Neural cell (in vitro differentiated cells): Measurements from ENCODE around the gene P2RX2. TPM values are rescaled to one million over a fixed set of nuclear protein-coding genes. Genes with fewer than 3 reads are reported as not detected.

Experiments
- H2AFZ ChIP-seq: fragments of 200-600, 300-800 bp; sonication (generic), shearing (Covaris generic); 2 replicates; pipeline ENCODE4 v1.6.0; 2014; ENCODE audit warnings: low read depth, mild to moderate bottlenecking, antibody characterized with exemption, low read length, moderate library complexity
- H3F3A ChIP-seq: fragments of 200-600 bp; shearing (Covaris generic); 2 replicates; pipeline ENCODE4 v1.6.1; 2016; ENCODE audit warnings: mild to moderate bottlenecking, moderate library complexity, mixed read lengths, antibody characterized with exemption, low read length; ENCODE audit not compliant: insufficient read depth, poor library complexity, severe bottlenecking
- H3K27ac ChIP-seq: fragments of 200-600, 300-800 bp; sonication (generic), shearing (Covaris generic); 2 replicates; pipeline ENCODE4 v1.5.1; 2014; ENCODE audit warnings: mild to moderate bottlenecking, low read length, moderate library complexity
- H3K27me3 ChIP-seq: fragments of 300-800, 200-600 bp; sonication (generic), shearing (Covaris generic); 2 replicates; pipeline ENCODE4 v1.6.0; 2014; ENCODE audit warnings: mild to moderate bottlenecking, low read depth, low read length, moderate library complexity; ENCODE audit not compliant: insufficient read depth
- H3K36me3 ChIP-seq: fragments of 300-800, 200-600 bp; sonication (generic), shearing (Covaris generic); 2 replicates; pipeline ENCODE4 v1.5.1; 2014; ENCODE audit warnings: mild to moderate bottlenecking, antibody characterized with exemption, low read length, moderate library complexity; ENCODE audit not compliant: insufficient read depth
- H3K4me2 ChIP-seq: fragments of 300-800, 200-600 bp; sonication (generic), shearing (Covaris generic); 2 replicates; pipeline ENCODE4 v1.6.0; 2014; ENCODE audit warnings: mild to moderate bottlenecking, low read length
- H3K4me3 ChIP-seq: fragments of 300-800, 200-600 bp; sonication (generic), shearing (Covaris generic); 2 replicates; pipeline ENCODE4 v1.5.1; 2014; ENCODE audit warnings: mild to moderate bottlenecking, low read length, moderate library complexity
- H3K79me2 ChIP-seq: fragments of 200-600 bp; shearing (Covaris generic); replicated peaks from 2 replicates; pipeline ENCODE4 v1.6.0; 2014; ENCODE audit warnings: mild to moderate bottlenecking, low read length, moderate library complexity; ENCODE audit not compliant: insufficient read depth
- H3K9ac ChIP-seq: fragments of 300-800, 200-600 bp; sonication (generic), shearing (Covaris generic); 2 replicates; pipeline ENCODE4 v1.6.1; 2016; ENCODE audit warnings: mild to moderate bottlenecking, low read length, mixed read lengths
- H3K9me2 ChIP-seq: fragments of 200-600 bp; shearing (Covaris generic); 2 replicates; pipeline ENCODE4 v1.6.1; 2016; ENCODE audit warnings: mild to moderate bottlenecking, low read length, mixed read lengths; ENCODE audit not compliant: insufficient read depth
- H3K9me3 ChIP-seq: fragments of 200-600, 300-800 bp; sonication (generic), shearing (Covaris generic); 2 replicates; pipeline ENCODE4 v1.6.1; 2016; ENCODE audit warnings: mild to moderate bottlenecking, mixed run types, low read length, moderate library complexity, mixed read lengths
- H4K20me1 ChIP-seq: fragments of 200-600 bp; shearing (Covaris generic); 2 replicates; pipeline ENCODE4 v1.6.1; 2016; ENCODE audit warnings: mild to moderate bottlenecking, mixed run types; ENCODE audit not compliant: insufficient read depth
- EP300 ChIP-seq: fragments of 450-650 bp; conservative IDR thresholded peaks from 2 replicates; pipeline ENCODE4 v1.6.1; 2014; ENCODE audit warnings: antibody characterized with exemption, mild to moderate bottlenecking, moderate library complexity; ENCODE audit not compliant: poor library complexity, severe bottlenecking
- EZH2 ChIP-seq: fragments of 200-600, 300-800 bp; shearing (Covaris generic), sonication (generic); IDR thresholded peaks from 2 replicates; pipeline ENCODE4 v1.6.1; 2014; ENCODE audit warnings: antibody characterized with exemption, low read length, borderline replicate concordance, mild to moderate bottlenecking; ENCODE audit not compliant: insufficient read depth, poor library complexity, severe bottlenecking
- MXI1 ChIP-seq: fragments of 450-650 bp; conservative IDR thresholded peaks from 2 replicates; pipeline ENCODE4 v1.6.1; 2014; ENCODE audit warnings: antibody characterized with exemption, mild to moderate bottlenecking; ENCODE audit not compliant: poor library complexity, severe bottlenecking
- POLR2AphosphoS5 ChIP-seq: IDR thresholded peaks from 2 replicates; pipeline ENCODE4 v1.6.1; 2012
- RAD21 ChIP-seq: fragments of 450-650 bp; conservative IDR thresholded peaks from 2 replicates; pipeline ENCODE4 v1.6.1; 2014; ENCODE audit warnings: antibody characterized with exemption, mild to moderate bottlenecking, moderate library complexity
- SMC3 ChIP-seq: fragments of 450-650 bp; conservative IDR thresholded peaks from 2 replicates; pipeline ENCODE4 v1.6.1; 2014; ENCODE audit warnings: antibody characterized with exemption, mild to moderate bottlenecking, moderate library complexity; ENCODE audit not compliant: poor library complexity
- TAF1 ChIP-seq: IDR thresholded peaks from 2 replicates; pipeline ENCODE4 v1.6.1; 2012; ENCODE audit warnings: low read depth
- polyA plus RNA-seq: library from polyadenylated mRNA; depleted of rRNA; stranded (reverse); fragments of >200 nt; gene quantifications from 2 replicates; pipeline ENCODE4 v1.2.3, GENCODE V29; 2014
- TF ChIP-seq, protein P1 (sequence below): fragments of 450-650 bp; IDR thresholded peaks from 2 replicates; pipeline ENCODE4 v1.5.1; 2014; ENCODE audit warnings: antibody characterized with exemption, mild to moderate bottlenecking, moderate library complexity; ENCODE audit not compliant: poor library complexity, severe bottlenecking
- TF ChIP-seq, protein P2 (sequence below): IDR thresholded peaks from 2 replicates; pipeline ENCODE4 v1.6.1; 2012; ENCODE audit warnings: borderline replicate concordance

Gene P2RX2
- polyA plus RNA-seq, 1 donor from 2014 or later: not detected

DNA sequence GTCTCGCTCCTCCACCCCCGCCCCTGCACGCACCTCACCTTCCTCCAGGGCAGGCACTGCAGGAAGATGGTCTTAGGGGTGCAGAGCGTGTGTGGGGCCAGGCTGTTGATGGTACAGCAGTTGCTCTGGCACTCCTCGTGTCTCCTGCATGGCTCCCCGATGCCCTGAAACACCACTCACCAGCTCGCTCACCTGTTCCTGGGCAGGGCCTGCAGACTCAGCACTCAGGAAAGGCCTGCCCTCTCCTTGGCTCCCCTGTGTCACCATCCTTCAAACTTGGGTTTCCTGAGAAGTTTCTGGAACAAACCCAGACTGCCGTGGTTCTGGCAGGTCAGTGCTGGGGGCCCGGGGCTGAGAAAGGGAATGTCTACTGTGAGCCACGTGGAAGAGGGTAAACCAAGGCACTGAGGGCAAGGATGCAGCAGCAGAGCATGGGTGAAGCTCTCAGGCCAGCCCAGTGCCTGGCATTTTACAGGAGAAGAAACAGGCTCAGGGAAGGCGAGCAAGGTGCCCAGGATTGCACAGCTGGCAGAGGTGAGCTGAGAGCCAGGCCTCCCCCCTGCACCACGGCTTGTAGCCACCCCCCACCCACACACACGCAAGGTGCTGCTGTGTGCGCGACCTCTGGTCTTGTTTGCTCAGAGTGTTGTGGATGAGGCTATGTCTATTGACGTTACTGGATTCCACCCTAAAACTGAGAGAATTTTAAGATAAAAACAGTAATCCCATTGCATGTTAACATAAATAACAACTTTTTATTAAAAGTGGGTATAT is 13.7 kb upstream of the P2RX2 start:
- no peaks in the 10 kb centered on the region for H3F3A ChIP-seq
- H3K9me2 ChIP-seq: no peaks in the 10 kb centered on the region
- H3K9ac ChIP-seq: no peak overlapping the region
- H4K20me1 ChIP-seq: no peaks in the 10 kb centered on the region
- H3K9me3 ChIP-seq: no peaks in the 10 kb centered on the region
- no peak overlapping the region for H3K4me3 ChIP-seq
- no peaks in the 10 kb centered on the region for H3K79me2 ChIP-seq
- H2AFZ ChIP-seq: no peak overlapping the region
- H3K27me3 ChIP-seq: no peaks in the 10 kb centered on the region
- no peak overlapping the region for H3K27ac ChIP-seq
- no peaks in the 10 kb centered on the region for H3K36me3 ChIP-seq
- TF ChIP-seq, protein P1, sequence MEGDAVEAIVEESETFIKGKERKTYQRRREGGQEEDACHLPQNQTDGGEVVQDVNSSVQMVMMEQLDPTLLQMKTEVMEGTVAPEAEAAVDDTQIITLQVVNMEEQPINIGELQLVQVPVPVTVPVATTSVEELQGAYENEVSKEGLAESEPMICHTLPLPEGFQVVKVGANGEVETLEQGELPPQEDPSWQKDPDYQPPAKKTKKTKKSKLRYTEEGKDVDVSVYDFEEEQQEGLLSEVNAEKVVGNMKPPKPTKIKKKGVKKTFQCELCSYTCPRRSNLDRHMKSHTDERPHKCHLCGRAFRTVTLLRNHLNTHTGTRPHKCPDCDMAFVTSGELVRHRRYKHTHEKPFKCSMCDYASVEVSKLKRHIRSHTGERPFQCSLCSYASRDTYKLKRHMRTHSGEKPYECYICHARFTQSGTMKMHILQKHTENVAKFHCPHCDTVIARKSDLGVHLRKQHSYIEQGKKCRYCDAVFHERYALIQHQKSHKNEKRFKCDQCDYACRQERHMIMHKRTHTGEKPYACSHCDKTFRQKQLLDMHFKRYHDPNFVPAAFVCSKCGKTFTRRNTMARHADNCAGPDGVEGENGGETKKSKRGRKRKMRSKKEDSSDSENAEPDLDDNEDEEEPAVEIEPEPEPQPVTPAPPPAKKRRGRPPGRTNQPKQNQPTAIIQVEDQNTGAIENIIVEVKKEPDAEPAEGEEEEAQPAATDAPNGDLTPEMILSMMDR: no peak
- TF ChIP-seq MXI1: no peak
- no peak for TF ChIP-seq SMC3
- TF ChIP-seq POLR2AphosphoS5: no peak
- no peak for TF ChIP-seq EP300
- no peak for TF ChIP-seq TAF1
- TF ChIP-seq RAD21: no peak
- TF ChIP-seq EZH2: no peak
- TF ChIP-seq, protein P2, sequence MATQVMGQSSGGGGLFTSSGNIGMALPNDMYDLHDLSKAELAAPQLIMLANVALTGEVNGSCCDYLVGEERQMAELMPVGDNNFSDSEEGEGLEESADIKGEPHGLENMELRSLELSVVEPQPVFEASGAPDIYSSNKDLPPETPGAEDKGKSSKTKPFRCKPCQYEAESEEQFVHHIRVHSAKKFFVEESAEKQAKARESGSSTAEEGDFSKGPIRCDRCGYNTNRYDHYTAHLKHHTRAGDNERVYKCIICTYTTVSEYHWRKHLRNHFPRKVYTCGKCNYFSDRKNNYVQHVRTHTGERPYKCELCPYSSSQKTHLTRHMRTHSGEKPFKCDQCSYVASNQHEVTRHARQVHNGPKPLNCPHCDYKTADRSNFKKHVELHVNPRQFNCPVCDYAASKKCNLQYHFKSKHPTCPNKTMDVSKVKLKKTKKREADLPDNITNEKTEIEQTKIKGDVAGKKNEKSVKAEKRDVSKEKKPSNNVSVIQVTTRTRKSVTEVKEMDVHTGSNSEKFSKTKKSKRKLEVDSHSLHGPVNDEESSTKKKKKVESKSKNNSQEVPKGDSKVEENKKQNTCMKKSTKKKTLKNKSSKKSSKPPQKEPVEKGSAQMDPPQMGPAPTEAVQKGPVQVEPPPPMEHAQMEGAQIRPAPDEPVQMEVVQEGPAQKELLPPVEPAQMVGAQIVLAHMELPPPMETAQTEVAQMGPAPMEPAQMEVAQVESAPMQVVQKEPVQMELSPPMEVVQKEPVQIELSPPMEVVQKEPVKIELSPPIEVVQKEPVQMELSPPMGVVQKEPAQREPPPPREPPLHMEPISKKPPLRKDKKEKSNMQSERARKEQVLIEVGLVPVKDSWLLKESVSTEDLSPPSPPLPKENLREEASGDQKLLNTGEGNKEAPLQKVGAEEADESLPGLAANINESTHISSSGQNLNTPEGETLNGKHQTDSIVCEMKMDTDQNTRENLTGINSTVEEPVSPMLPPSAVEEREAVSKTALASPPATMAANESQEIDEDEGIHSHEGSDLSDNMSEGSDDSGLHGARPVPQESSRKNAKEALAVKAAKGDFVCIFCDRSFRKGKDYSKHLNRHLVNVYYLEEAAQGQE: no peak
- no peak overlapping the region for H3K4me2 ChIP-seq

DNA sequence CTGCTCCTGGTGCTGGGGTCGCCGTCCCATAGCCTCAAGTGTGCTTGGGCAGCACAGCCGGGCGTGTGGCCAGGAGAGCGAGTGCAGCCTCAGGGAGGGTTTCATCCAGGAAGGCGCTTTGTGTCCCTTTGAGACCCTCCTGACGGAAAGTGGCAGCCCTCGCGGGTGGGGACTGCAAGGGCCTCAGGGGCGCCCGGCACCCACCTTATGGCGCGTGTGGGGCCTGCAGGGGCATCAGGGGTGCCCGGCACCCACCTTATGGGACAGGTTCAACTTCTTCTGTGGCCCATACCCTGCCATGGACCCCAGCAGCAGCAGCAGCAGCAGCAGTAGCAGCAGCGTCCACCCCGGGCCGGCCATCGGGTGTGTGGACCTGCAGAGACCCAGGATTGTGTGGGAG is 12.7 kb upstream of the P2RX2 start:
- Histone ChIP-seq H3F3A (no peaks in the 10 kb centered on the region), H3K9ac (no peak overlapping the region), H3K9me3 (no peaks in the 10 kb centered on the region), H3K9me2 (no peaks in the 10 kb centered on the region), H3K4me2 (no peak overlapping the region), H3K4me3 (no peak overlapping the region), H3K27me3 (no peaks in the 10 kb centered on the region), H4K20me1 (no peaks in the 10 kb centered on the region), H3K27ac (no peak overlapping the region), H3K79me2 (no peaks in the 10 kb centered on the region), H3K36me3 (no peaks in the 10 kb centered on the region), H2AFZ (no peak overlapping the region)
- TF ChIP-seq EZH2: no peak
- no peak for TF ChIP-seq SMC3
- TF ChIP-seq, protein P1: no peak
- TF ChIP-seq POLR2AphosphoS5: no peak
- TF ChIP-seq MXI1: no peak
- no peak for TF ChIP-seq TAF1
- TF ChIP-seq, protein P2: no peak
- no peak for TF ChIP-seq EP300
- no peak for TF ChIP-seq RAD21
